SJCRH30 (cell line): Measurements from ENCODE around the gene KIF15. TPM values are rescaled to one million over a fixed set of nuclear protein-coding genes. Genes with fewer than 3 reads are reported as not detected.

Experiments
- total RNA-seq: library from RNA; depleted of rRNA; stranded (reverse); fragments of >200 nt; shearing (Covaris generic); gene quantifications from 2 replicates; pipeline ENCODE4 v1.2.3, GENCODE V29; 2014; rRNA removed

KIF15 gene
- total RNA-seq, 1 experiment from 2014 or later, result 46.9 TPM

Other genes starting within 250 kb of the KIF15 start
- 6.2 and 6.6 TPM in 2 replicates for gene ZKSCAN7, start 206.6 kb upstream of the KIF15 start, total RNA-seq
- gene ZNF660, start 176.8 kb upstream of the KIF15 start, total RNA-seq, result 6.5 and 8.3 TPM in 2 replicates
- gene ZNF197, start 136.8 kb upstream of the KIF15 start, total RNA-seq, result 16.8 and 22.5 TPM in 2 replicates
- gene ZNF35, start 113.1 kb upstream of the KIF15 start, total RNA-seq, result 17.0 and 18.7 TPM in 2 replicates
- 1.0 and 1.2 TPM in 2 replicates for gene ZNF502, start 49.1 kb upstream of the KIF15 start, total RNA-seq
- gene ZNF501, start 32.2 kb upstream of the KIF15 start, total RNA-seq, result 0.76 and 1.8 TPM in 2 replicates
- 28.5 and 30.8 TPM in 2 replicates for gene KIAA1143, start 175 bp upstream of the KIF15 start, total RNA-seq
- gene TMEM42, start 100.1 kb downstream of the KIF15 start, total RNA-seq, result 1.6 TPM in 2 replicates
- not detected in 2 replicates for gene TGM4, start 112.8 kb downstream of the KIF15 start, total RNA-seq
- 51.4 and 55.6 TPM in 2 replicates for gene ZDHHC3, start 214.4 kb downstream of the KIF15 start, total RNA-seq
- gene EXOSC7, start 214.4 kb downstream of the KIF15 start, total RNA-seq, result 41.8 and 49.2 TPM in 2 replicates